ENCODE results near the gene RUFY4. TPM values are rescaled to one million over a fixed set of nuclear protein-coding genes. Genes with fewer than 3 reads are reported as not detected.

The RUFY4 gene
- total RNA-seq, 4 donors from 2014 or later: 0.11 TPM; not detected in 3

- no peak for DNase-seq (ENCODE audit: extremely low spot score)
- Histone ChIP-seq H3K27ac (replicated peaks in 1 of 4) (no peak overlapping the region), H3K4me3 (no peak overlapping the region), H3K36me3 (no peaks in the 10 kb centered on the region), H3K27me3 (no peaks in the 10 kb centered on the region), H3K4me1 (peaks cover 32 to 38% (median 35%) of the 10 kb centered on the region in 4 donors), H3K9me3 (no peaks in the 10 kb centered on the region)
- 76% methylated on average over 9 of the region's 12 CpGs for WGBS
- intact Hi-C loops (cut with DNase I): no loop called here
- TF ChIP-seq EP300 (IDR thresholded peaks at IDR 0.05): no peak
- TF ChIP-seq POLR2A (IDR thresholded peaks at IDR 0.05; ENCODE audit: low read depth): no peak
- TF ChIP-seq POLR2AphosphoS5 (IDR thresholded peaks at IDR 0.05): no peak
- TF ChIP-seq, protein P1, sequence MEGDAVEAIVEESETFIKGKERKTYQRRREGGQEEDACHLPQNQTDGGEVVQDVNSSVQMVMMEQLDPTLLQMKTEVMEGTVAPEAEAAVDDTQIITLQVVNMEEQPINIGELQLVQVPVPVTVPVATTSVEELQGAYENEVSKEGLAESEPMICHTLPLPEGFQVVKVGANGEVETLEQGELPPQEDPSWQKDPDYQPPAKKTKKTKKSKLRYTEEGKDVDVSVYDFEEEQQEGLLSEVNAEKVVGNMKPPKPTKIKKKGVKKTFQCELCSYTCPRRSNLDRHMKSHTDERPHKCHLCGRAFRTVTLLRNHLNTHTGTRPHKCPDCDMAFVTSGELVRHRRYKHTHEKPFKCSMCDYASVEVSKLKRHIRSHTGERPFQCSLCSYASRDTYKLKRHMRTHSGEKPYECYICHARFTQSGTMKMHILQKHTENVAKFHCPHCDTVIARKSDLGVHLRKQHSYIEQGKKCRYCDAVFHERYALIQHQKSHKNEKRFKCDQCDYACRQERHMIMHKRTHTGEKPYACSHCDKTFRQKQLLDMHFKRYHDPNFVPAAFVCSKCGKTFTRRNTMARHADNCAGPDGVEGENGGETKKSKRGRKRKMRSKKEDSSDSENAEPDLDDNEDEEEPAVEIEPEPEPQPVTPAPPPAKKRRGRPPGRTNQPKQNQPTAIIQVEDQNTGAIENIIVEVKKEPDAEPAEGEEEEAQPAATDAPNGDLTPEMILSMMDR (IDR thresholded peaks at IDR 0.05): no peak
Observed at GRCh38 chr2:218021536-218022071, 47.4 kb upstream of the RUFY4 start.

DNA sequence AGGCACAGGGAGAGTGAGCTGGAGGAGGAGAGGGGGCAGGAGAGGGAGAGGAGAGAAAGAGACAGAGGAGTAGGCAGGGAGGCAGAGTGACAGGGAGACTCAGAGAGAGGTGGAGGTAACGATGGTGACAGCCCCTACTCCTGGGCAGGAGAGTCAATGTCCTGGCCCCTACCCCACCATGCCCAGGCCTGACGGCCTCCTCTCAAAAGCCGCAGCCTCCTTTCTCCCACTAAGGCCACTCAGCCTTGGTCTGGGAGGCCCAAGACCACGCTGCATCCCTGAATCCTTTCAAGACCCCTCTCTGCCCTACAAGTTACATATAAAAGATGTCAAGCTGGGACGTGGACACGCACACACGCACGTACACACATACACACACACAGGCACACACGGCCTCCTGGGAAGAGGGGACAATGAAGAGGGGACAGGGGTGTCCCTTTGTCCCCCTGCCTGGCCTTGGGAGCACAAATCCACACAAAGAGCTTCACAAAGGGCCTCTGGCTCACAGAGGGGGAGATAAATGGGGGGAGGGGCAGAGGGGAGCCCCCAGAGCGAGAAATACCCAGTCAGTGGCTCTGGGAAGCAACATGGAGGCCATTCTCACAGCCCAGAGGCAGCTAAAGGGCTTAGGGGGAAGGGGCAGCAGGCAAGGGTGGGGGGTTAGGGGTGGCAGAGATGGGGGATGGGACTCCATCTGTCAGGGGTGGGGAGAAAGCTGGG is 46.8 kb upstream of the RUFY4 start:
- DNase-seq (ENCODE audit: extremely low spot score): no peak
- 99% methylated on average over 10 of the region's 10 CpGs for WGBS
- H3K27me3 ChIP-seq: no peaks in the 10 kb centered on the region
- no peaks in the 10 kb centered on the region for H3K9me3 ChIP-seq
- no peak overlapping the region for H3K27ac ChIP-seq (replicated peaks in 1 of 4)
- no peak overlapping the region for H3K4me3 ChIP-seq
- no peak for TF ChIP-seq POLR2A (IDR thresholded peaks at IDR 0.05; ENCODE audit: low read depth)
- TF ChIP-seq, protein P1 (IDR thresholded peaks at IDR 0.05): no peak
- no peak for TF ChIP-seq EP300 (IDR thresholded peaks at IDR 0.05)
- TF ChIP-seq POLR2AphosphoS5 (IDR thresholded peaks at IDR 0.05): no peak
- no peaks in the 10 kb centered on the region for H3K36me3 ChIP-seq
- intact Hi-C loops (cut with DNase I): no loop called here
- H3K4me1 ChIP-seq: peaks cover 25 to 33% (median 29%) of the 10 kb centered on the region in 4 donors

DNA sequence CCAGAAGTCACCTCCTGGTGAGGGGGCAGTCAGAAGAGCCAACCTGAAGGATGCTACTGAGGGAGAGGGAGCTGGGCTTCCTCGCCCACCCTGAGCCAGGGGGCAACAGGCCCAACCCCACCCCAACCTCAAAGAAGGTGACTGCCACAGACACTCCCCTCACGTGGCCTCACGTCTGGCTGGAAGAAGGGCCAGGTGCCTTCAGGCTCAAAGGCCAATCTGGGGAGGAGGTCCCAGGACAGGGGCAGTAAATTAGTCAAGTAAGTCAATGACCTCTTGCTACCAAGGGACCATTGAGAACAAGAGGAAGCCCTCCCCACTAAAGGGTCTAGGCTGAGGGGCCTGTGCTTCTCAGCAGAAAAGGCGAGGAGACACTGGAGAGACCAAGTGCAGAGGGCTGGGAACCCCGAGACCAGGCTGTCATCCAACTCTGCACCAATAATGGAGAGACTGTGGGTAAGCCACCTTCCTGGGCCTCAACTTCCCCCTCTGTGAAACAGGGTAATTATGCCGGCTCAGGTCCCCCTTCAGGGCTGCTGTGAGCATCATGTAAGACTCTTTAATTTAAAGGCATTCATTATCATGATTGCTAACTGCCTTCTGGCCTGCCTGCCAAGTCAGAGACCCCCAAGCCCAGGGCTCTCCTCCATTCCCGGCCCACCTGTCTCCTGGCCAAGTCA is 46.1 kb upstream of the RUFY4 start:
- intact Hi-C loops (cut with DNase I): no loop called here
- H3K4me1 ChIP-seq: peaks cover 18 to 30% (median 22%) of the 10 kb centered on the region in 4 donors

GRCh38 chr2:218023636-218024035 is 45.4 kb upstream of the RUFY4 start:
- H3K9me3 ChIP-seq: no peaks in the 10 kb centered on the region
- H3K4me1 ChIP-seq: peaks cover 12 to 27% (median 15%) of the 10 kb centered on the region in 4 donors
- H3K27me3 ChIP-seq: no peaks in the 10 kb centered on the region
- whole genome bisulfite sequencing: 94% methylated on average over 2 of the region's 3 CpGs
- DNase-seq (ENCODE audit: extremely low spot score): no peak
- no peak overlapping the region for H3K27ac ChIP-seq (replicated peaks in 1 of 4)
- TF ChIP-seq, protein P1 (IDR thresholded peaks at IDR 0.05): no peak
- TF ChIP-seq EP300 (IDR thresholded peaks at IDR 0.05) (no peak), POLR2A (IDR thresholded peaks at IDR 0.05; ENCODE audit: low read depth) (no peak), POLR2AphosphoS5 (IDR thresholded peaks at IDR 0.05) (no peak)
- no peaks in the 10 kb centered on the region for H3K36me3 ChIP-seq
- intact Hi-C loops (cut with DNase I): no loop called here
- H3K4me3 ChIP-seq: no peak overlapping the region

More for the DNA sequence above, 46.1 kb upstream of the RUFY4 start:
- Histone ChIP-seq H3K27ac (replicated peaks in 1 of 4) (no peak overlapping the region), H3K27me3 (no peaks in the 10 kb centered on the region), H3K36me3 (no peaks in the 10 kb centered on the region), H3K4me3 (no peak overlapping the region), H3K9me3 (no peaks in the 10 kb centered on the region)
- TF ChIP-seq, protein P1 (IDR thresholded peaks at IDR 0.05): no peak
- TF ChIP-seq POLR2AphosphoS5 (IDR thresholded peaks at IDR 0.05) (no peak), EP300 (IDR thresholded peaks at IDR 0.05) (no peak), POLR2A (IDR thresholded peaks at IDR 0.05; ENCODE audit: low read depth) (no peak)
- WGBS: 86% methylated on average over 7 of the region's 7 CpGs
- no peak for DNase-seq (ENCODE audit: extremely low spot score)

Data from esophagus muscularis mucosa (tissue), 4 donors.